HG02870 (cell line): Measurements from ENCODE around the gene WDFY1.

Source experiments
- ATAC-seq: cut with Tn5 transposase; IDR thresholded peaks from one replicate; pipeline ENCODE4 v1.9.1; 2021; ENCODE audit warnings: mild to moderate bottlenecking, moderate library complexity; ENCODE audit not compliant: unreplicated experiment

Gene WDFY1

DNA sequence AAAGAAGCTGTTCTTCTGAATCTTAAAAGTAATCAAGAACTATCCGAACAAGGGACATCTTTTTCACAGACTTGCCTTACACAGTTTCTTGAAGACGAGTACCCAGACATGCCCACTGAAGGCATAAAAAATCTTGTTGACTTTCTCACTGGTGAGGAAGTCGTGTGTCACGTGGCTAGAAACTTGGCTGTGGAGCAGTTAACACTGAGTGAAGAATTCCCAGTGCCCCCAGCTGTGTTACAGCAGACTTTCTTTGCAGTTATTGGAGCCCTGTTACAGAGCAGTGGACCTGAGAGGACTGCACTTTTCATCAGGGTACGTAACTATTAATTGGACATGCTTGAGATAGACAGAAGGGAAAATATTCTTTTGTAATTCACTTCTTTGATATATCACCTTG is 14.6 kb upstream of the WDFY1 start:
- ATAC-seq, result no peak

DNA sequence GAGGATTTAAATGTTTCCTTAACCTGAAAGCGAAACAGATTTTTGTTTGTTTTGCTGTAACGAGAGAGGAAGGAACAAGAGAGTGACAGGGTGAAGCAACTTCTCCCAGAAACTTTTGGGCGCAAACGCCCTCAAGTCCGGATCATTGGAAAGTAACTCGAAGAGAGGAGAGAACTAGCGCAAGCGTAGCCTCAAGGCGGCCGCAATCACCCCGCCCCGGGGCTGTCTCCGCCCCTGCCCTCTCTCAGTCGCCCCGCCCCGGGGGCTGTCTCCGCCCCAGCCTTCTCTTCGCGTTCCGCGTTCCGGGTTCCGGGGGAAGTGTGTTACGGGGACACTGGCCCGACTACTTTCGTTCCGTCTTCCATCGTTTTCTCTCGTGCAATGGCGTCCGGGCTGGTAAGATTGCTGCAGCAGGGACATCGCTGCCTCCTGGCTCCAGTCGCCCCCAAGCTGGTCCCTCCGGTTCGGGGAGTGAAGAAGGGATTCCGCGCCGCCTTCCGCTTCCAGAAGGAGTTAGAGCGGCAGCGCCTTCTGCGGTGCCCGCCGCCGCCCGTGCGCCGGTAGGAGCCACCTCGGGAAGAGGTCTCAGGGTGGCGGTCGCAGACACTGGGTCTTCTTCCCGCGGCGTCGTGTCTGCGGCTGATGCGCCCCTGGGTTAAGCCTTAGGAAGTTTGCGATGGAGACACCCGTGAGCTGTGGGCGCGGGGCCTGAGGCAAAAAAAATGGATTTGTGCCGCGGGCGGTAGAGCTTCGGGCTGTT is 12.1 kb upstream of the WDFY1 start, which contains the start of gene MRPL44:
MRPL44 (plus strand) TSS at position 372 of the 760 bp plus-strand sequence; CDS start at position 382, 10 bp downstream.
- ATAC-seq, result peak; percentile 71

DNA sequence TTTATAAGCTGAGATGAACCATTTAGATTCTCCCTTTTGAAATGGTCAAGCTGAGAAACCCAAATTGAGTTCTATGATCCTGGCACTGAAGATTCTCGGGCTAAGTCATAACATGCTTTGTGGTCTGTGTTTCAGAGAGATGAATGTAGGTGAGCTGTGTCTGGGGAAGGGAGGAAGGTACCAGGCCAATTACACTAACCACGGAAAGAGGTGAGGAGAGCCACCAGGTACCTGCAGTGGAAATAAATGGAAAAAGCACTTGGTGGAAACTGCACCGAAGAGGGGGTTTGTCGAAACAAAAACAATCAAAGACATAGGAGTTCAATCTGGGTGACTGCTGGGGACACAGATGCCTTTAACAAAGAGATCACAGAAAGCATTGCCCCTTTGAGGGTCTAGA is 11.2 kb upstream of the WDFY1 start:
- ATAC-seq, result peak; percentile 34

DNA sequence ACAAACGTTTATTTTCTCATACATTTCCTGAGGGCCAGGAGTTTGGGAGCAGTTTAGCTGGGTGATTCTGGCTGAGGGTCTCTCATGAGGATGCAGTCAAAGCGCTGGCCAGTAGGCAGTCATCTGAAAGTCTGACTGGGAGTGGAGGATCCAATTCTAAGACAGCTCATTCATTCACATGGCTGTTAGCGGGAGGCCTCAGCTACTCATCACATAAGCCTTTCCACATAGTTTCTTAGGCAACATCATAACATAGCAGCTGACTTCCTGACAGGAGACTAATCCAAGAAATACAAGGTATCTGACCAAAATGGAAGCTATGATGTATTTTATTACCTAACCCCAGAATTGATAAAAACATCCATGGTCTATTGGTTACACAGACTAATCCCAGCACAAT is 9.3 kb upstream of the WDFY1 start:
- no peak for ATAC-seq

DNA sequence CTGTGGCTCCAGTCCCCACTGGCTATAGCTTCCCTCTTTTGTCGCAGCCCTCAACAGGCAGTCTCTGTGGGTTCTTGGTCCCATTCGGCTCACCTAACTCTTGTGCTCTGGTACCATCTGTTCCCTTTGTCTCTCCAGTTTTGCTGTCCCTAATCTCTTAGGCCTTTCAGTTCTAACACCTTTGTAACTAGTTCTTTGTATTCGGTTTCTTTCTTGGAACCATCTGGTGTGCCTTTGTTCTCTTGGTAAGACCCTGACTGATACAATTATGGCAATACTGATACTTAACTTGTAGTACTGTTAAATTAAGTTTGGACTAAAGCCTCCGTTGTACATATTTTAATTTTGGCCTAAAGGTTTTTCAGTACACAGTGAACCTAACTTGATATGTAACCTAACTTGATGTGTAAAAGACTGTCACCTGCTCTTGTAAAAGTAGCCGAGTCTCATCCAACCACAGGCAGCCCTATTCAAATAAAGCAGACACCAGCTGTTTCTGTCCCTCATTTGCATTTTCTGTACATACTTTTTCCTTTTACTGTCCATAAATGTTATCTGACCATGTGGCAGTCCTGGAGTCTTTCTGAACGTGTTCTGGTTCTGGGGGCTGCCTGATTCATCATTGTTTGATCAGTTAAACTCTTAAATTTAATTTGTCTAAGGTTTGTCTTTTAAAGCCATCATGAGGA is 7.3 kb upstream of the WDFY1 start:
- ATAC-seq, result peak; percentile 60

DNA sequence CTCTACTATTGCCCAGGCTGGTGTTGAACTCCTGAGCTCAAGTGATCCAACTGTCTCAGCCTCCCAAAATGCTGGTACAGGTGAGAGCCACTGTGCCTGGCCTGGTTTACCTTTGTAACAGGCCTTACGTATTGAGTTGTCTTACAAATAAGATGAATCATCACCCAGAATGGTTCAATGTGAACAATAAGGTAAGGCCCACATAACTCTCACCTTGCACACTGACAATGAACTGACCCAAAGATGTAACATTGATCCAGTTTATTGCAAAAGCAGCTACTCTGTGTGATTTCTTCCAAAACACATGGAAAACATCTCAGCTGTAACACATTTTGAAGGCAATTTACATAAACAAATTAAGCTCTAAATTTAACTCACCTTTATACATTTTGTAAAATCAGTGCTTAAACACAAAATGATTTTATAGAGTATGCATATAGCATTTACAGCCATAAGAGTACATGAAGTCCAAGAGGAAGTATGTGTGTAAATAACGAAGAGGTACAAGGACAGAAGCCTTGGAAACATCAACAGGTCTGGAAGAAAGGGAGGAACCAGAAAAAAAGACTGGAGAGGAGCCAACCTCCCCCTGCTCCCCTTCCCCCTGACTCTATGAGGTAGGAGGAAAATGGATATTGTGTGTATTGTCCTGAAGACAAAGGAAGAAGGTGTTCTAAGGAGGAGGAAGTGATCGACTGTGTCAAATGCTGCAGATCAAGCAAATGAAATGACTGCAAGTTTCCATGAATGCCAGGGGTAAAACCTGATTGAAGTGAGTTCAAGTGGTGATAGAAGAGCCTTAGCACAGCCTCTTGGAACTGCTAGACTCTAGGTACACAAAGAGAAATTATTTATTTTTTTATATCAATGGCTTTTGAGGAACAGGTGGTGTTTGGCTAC is 5.6 kb upstream of the WDFY1 start:
- no peak for ATAC-seq

DNA sequence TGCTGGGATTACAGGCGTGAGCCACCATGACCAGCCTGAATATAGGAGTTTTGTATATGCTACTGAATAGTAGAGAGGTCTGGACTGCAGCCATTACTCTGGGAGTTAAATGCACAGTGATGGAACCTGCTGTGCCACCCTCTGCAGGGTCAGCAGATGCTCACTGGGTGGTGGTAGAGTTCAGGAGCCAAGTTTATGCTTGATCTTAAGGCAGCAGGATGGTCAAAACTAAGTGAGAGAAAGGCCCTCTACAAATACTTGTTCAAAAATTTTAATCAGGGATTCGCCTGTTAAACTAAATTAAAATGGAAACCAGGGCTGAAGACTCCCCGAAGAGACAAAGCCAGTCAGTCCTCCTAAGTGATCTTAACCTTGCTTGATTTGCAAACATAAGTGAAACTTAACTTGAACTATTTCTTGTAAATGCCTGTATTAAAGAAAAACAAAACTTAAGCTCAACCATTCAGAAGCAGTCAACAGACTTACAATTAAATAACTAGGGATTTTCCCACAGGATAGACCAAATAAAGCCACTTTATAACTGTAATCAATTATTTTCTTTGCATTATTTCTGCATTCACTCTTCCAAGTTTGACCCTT is 4.2 kb upstream of the WDFY1 start:
- no peak for ATAC-seq

DNA sequence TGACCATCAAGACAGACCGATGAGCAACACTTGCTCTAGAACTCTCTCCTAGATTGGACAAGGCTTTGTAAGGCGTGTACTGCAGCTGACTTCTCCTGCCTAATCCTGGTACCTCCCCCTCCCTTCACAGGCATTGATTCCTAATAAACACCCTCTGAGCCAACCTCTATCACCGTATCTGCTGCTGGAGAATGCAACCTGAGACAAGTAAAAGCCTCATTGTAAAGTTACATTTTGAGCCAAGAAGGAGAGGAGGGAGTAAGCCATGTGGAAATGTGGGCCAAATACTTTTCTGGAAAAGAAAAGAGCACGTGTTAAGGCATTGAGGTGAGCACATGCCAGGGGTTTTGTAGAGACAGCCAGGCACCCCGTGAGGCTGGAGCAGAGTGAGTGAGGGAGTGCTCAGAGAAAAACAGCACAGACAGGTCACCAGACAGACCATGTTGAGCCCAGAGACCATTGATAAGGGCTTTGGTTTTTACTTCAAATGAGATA is 2.6 kb upstream of the WDFY1 start:
- ATAC-seq, result no peak

DNA sequence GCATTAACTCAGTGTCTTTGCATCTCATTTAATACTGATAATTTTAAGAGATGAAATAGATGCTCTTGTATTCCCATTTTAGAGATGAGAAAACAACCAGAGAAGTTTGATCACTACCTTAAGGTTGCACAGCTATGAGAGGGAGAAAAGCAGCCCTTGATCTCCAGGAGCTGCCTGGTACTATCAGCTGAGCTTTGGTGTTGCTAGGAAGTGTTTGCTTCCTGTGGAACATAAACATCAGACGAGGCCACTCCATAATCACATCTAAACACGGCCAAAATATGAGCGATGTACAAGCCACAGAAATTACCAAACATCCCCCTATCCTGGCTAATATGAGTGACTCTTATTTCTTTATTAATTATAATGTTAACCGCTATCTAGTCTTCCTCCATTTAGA is 620 bp upstream of the WDFY1 start:
- no peak for ATAC-seq

DNA sequence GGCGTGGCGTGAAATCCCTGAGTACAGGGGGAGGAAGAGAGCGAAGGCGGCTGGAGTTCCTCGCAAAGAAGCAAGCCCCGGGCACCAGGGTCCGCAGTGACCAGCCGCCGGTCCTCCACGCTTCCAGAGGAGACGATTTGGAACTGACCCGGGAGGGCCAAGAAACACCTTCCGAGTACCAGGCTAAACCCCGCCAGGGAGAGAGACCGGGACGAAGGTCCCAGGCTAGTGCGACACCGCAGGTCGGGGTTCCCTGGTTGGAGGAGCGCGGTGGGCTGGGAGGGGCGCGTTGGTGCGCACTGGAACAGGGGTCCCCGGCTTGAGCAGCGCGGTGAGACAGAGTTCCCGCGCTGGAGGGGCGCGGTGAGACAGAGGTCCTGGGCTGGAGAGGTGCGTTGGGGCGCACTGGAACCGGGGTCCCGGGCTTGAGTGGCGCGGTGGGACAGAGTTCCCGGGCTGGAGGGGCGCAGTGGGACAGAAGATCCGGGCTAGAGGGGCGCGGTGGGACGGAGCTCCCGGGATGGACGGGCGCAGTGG is 901 bp downstream of the WDFY1 start:
- ATAC-seq, result no peak

DNA sequence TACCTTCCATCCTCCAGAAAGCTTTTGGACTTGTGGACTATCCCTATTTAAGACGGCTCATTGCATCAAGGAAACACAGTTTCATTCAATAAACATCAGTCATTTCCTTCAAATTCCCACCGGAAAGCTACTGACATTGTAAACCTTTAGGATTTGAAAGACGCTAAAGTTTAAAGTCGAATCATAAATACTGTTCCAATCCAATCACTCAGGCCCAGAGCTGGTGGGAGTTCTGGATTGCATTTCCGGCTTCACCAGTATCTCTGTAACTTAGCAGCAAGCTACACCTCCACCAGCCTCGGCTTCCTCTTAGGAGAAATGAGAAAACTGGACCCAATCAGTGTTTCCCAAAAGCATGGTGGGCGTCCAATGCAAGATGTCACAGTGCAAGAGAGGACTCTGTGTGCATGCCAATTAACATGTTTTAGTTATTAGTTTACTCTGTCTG is 1.6 kb downstream of the WDFY1 start:
- no peak for ATAC-seq

DNA sequence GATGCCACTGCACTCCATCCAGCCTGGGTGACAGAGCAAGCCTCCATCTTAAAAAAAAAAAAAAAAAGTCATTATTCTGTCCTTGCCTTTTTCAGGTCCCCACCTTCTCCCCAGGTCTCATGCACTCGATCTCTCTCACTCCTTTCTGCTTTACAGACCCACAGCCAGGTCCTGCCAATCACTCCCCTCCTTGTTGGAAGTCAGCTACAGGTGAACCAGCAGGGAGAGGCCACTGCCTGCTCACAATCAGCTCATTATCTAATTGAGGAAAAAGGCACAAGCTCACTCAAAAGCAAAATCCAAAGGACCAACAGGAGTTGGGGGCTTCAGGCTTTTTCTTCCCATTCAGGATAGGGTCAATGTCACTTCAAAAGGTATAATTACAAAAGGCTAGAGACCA is 2.0 kb downstream of the WDFY1 start:
- ATAC-seq, result no peak

DNA sequence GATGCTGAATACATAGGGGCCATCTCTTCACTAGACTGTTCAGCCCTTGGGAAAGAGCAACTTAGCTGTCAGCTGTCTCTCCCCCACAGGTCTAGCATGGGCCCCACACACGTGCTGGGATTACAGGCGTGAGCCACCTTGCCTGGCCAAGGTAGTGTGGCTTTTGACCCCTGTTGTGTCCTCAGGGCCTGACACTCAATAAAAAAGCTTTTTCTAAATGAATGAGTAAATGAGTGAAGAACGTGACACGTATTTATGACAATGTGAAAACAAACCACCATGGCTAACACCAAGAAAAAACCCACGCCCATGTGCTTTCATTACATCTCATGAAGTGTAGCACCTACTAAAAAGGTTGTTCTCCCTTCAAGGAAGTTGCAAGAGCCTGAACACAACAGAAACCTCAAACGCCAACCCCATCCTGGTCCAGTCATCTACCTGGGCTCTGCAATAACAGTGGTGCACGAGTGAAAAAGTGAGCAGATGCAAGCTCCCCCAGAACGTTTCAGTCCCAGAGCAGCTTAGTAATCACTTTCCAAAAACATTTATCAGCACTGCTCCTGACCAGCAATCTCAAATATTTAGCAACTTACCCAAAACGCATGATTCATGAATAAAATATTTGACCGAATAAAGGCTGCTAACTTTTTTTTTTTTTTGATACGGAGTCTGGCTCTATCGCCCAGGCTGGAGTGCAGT is 3.4 kb downstream of the WDFY1 start:
- peak; percentile 70 for ATAC-seq

DNA sequence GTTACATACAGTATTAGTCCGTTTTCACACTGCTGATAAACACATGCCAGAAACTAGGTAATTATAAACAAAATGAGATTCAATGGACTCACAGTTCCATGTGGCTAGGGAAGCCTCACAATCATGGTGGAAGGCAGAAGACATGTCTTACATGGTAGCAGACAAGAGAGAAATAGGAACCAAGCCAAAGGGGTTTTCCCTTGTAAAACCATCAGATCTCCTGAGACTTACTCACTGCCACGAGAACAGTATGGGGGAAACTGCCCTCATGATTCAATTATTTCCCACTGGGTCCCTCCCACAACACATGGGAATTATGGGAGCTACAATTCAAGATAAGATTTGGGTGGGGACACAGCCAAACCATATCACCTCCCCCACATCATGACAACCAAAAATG is 5.7 kb downstream of the WDFY1 start:
- peak; percentile 21 for ATAC-seq

DNA sequence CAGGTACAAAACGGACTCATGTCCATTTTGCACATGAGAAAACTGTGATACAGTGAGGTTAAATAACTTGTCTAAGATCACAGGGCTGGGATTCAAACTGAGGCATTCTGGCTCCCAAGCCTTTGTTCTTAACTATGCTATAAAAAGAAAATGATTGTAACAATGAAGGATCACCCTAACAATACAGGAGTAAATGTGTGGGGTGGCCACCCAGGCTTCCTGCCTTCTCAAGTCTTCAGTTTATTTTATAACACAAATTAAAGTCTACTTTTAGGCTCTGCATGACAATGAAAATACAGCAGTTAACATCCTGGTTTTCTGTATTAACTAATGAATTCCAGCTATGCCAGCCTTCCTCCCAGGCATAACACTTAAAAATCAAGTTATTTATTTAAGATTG is 7.6 kb downstream of the WDFY1 start:
- ATAC-seq, result no peak

DNA sequence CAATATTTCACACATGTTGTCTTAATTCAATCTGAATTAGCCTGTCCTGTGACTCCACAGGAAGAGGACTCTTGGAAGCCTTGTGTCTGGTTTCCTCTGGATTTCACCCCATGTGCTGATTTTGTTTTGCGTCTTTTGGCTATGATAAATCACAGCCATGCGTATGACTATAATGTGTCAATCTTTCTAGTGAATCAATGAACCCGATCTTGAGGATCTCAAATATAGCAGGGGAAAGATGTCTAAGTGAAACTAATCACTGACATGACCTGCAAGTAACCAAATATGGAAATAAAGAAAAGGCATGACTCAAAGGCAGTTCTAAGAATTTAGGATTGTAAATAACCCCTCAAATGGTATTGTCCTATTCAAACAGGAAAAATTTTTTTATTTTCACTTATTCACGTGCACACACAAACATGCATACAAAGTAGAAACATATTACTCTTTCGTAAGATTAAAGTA is 8.2 kb downstream of the WDFY1 start:
- no peak for ATAC-seq

DNA sequence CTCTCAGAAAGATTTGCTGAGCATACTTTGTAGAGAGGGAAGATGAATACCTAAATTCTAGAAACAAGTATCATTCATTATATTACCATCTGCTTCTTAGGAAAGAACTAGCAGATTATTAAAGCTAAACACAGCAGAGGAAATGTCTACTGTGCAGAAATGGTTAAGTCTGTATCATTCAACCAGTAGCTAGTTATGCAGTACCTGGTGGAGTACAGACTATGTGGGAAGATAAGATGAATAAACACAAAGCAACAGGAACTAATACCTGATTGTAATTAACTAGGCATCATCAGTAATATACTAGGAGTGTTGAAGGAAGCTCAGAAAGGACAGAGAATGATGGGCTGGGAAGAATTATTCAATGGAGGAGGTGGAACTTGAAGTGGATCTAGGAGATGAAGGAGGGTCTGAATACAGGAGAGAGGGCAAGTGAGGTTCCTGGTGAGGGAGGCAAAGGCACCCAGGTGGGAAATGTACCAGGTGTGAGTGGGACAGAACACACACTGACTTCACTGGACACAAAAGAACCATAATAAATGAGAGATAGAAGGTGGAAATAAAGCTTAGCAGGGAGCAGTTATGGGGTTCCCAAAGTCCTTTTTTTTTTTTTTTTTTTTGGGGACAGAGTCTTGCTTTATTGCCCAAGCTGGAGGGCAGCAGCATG is 9.5 kb downstream of the WDFY1 start:
- ATAC-seq, result no peak

DNA sequence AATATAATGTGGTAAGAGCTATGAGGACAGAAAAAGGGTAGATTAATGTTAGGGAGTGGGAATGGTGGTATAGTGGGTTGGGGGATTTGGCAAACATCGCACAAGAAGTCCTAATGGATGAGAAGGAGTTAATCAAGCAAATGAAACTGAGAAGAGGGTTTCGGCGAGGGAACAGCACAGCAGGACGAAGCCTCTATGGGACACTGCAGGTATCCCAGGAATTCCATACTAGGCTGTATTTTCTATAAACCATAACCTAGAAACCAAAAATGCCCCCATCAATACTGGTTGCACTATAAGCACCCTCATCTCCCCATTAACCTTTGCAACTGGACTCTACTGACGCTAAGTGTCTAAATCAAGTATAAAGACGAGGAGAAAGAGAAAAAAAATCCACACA is 10.3 kb downstream of the WDFY1 start:
- ATAC-seq, result no peak
